HG02571 (cell line): ENCODE data around the gene UNC119B.

ENCODE experiments used
- ATAC-seq: cut with Tn5 transposase; IDR thresholded peaks from one replicate; pipeline ENCODE4 v1.9.1; 2021; ENCODE audit warnings: mild to moderate bottlenecking, moderate library complexity; ENCODE audit not compliant: unreplicated experiment

UNC119B gene

DNA sequence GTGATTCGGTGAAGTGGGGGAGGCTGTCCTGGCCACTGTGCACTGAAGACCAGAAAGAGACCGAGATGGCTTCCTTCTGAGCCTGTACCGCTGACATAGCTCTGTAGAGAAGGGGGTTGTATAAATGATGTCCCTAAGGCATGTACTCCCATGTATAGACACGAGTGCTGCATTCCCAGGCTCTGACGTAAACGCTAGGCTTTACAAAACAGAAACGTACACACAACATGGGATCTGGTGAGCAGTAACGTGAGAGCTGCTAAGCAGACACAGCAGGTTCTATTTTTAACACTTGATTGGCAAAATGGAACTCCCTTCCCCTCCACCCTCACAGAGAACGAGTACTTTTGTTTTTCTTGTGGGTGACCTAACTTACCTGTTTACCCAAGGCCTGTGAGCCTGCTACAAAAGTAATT, 51.3 kb downstream of the UNC119B start:
- ATAC-seq = no peak

DNA sequence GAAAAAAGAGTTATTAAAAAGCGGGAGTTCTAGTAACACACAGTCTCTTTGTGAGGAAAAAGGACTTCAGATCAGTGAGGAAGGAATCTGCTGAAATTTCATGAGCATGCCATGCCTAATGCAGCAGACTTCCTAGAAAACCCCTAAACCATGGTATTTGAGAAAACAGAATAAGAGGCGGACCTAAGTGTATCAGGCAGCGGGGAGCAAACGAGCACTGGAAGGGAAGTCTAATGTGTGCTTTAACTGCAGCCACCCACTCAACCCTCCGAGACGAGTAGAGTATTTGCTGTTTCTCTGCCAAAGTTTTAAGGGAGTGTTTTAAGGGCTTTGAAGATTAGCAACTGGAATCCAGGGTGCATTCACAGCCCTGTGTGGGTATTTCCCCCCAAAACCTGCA, 51.8 kb downstream of the UNC119B start:
- ATAC-seq = no peak

DNA sequence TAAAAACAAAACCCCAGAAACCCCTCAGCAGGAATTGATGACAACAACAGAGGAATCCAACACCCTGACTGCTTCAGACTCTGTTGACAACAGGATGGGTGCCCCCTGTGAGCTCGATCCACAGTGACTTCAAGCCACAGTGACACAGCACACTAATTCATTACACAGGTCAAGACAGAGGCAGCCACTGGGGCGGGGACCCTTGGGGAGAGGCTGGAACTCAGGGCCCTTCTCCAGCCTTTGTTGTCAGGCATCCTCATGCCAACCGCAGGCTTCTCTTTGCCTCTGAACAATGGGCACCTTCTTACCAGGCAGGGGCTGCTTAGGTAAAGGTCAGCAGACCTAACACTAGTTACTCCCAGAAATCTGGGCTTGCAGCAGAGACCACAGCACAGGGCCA, 53.0 kb downstream of the UNC119B start:
- ATAC-seq = no peak

DNA sequence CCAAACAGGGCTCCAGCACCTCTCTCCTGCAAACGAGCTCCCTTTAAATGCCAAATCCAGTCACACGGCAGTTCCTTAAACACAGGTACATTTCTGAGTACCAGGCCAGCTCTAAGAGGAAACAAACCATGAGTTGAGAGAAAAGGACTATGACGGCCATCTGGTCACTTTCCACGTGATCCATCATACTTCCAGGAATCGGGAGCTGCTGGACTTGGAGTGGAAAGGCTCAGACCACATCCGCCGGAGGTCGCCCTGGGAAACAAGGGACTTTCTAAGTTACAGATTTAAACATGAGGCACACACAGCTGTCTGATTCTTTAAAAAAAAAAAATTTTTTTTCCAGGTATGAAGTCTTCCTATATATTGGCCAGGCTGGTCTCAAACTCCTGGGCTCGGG, 54.6 kb downstream of the UNC119B start:
- no peak for ATAC-seq

DNA sequence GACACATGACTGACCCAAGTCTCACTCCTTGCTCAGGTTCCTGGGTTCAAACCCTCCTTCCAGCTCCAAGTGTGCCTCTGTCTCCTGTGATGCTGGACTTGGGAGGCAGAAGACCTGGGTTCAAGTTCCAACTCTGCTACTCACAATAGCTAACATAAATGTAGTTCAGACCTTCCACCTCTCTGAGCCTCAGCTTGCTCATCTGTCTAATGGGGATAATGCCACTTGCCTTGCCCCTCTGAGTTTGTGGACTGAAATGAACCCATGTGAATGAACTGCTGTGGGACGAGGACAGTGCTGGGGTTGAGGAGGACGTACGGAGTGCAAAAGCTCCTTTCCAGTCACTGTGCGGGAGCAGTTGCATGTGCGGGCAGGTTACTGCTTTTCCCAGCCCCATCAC, 56.3 kb downstream of the UNC119B start:
- no peak for ATAC-seq

DNA sequence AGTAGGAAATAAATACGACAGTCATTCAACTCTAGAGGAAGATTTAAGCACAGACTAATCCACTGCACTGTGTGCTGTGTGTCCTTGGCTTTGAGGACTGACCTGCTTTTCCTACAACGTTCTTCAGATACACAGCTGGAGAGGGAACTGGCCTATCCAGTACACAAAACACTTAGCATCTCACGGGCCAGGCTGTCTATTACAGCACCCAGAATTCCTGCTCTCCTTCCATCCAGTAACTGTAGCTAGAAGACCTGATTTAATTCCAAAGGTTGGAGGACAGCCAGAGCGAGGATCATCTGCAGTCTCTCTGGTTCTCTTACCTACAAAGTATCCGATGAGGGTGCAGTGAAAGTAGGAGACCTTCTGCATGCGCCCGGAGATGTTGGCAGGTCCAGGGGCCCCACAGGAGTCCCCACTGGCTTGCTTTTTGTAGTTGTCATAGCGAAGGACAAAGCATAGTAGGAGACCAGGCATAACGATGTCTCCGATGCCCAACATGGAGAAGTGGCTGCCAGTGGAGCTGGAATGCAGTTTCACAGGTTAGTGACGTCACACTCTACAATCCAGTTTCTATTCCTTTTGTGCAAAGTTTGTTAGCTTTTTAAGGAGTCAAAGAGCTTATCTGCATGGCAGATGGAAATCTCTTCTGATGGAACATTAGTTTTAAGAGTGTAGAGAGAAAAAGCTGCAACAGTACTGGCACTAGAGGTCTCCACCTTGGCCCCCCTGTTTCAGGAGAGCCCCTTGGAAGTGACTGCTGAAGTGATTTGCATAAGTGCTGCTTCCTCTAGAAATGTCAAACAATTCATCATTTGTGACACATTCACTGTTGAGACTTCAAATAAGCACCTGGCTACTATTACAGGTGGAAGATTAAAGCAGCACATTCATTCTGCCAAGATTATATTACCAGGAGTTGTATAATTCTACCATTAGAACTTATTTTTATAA, 57.1 kb downstream of the UNC119B start:
- ATAC-seq = no peak

DNA sequence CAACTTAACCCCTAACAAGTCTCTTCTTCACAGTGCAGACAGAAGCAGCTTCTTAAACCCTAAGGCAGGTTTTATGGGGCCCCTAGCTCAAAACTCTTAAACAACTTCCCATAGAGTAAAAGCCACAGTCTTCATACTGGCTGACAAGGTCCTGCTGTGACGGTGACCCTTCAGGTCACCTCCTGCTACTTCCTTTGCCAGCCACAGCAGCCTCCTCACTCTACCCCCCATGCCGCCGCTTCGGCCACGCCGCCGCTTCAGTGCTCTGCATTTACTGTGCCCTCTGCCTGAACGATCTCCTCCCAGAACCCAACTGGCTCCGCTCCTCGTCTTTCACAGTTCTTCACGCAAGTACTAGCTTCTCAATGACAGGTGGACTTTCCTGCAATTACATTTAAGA, 60.8 kb downstream of the UNC119B start:
- no peak for ATAC-seq
